HepG2 (cell line): ENCODE data around the gene VPS54.

Source experiments
- ZMYM4 ChIP-seq: sonication (generic); formaldehyde crosslinking; IDR thresholded peaks from 2 replicates; pipeline ENCODE4 v1.8.1; 2023; ENCODE audit warnings: mild to moderate bottlenecking, missing genetic modification reagents
- ZNF343 ChIP-seq: sonication (generic); formaldehyde crosslinking; IDR thresholded peaks from 2 replicates; pipeline ENCODE4 v1.4.0; 2020; ENCODE audit warnings: mild to moderate bottlenecking, missing genetic modification reagents

GRCh38 chr2:63844616-63845015 is 174.6 kb downstream of the VPS54 start:
- no peak for TF ChIP-seq ZNF343
- no peak for TF ChIP-seq ZMYM4
